Activated CD8-positive, alpha-beta memory T cell treated with anti-CD3 and anti-CD28 coated beads for 1 hour (primary cell): ENCODE results near the gene SREBF2.
"Not testable (repeated sequence)": the region's sequence is repeated elsewhere in the genome, so short reads cannot be mapped to it uniquely, and the experiment has no call there.

Experiments
- DNase-seq, 2 donors: peaks; one replicate each; pipeline ENCODE4 v3.0.0-alpha.2; 2020; ENCODE audit warnings: low read depth in 1 of 2; ENCODE audit errors: extremely low read depth in 1 of 2

SREBF2 gene

DNA sequence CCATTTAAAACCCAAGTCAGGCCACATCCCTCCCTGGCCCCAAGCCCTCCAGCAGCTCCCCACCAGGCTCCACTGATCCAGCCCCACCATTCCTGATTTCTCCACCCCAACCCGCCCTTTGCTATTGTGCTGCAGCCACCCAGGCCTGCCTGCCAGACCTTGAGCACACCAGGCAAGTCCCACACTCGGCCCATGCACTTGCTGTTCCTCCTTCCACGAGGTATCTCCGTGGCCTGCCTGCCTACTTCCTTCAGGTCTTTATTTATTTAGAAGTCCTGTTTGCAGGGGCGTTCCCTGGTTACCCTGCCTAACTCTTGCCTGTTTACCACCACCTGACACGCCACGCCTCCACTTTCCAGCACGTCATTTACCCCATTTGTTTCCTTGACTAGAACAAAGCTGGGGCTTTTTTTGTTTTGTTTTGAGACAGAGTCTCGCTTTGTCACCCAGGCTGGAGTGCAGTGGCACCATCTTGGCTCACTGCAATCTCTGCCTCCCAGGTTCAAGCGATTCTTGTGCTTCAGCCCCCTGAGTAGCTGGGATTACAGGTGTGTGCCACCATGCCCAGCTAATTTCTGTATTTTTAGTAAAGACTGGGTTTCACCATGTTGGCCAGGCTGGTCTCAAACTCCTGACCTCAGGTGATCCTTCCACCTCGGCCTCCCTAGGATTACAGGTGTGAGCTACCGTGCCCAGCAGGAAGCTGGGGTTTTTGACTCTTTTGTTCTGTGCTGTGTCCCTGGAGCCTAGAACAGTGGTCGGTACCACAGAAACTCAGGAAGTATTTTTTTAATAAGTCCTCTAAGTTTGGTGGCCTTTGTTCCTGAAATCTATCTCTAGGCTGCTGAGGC lies 107.3 kb downstream of the SREBF2 start:
- DNase-seq: peak; percentile 78 to 92

DNA sequence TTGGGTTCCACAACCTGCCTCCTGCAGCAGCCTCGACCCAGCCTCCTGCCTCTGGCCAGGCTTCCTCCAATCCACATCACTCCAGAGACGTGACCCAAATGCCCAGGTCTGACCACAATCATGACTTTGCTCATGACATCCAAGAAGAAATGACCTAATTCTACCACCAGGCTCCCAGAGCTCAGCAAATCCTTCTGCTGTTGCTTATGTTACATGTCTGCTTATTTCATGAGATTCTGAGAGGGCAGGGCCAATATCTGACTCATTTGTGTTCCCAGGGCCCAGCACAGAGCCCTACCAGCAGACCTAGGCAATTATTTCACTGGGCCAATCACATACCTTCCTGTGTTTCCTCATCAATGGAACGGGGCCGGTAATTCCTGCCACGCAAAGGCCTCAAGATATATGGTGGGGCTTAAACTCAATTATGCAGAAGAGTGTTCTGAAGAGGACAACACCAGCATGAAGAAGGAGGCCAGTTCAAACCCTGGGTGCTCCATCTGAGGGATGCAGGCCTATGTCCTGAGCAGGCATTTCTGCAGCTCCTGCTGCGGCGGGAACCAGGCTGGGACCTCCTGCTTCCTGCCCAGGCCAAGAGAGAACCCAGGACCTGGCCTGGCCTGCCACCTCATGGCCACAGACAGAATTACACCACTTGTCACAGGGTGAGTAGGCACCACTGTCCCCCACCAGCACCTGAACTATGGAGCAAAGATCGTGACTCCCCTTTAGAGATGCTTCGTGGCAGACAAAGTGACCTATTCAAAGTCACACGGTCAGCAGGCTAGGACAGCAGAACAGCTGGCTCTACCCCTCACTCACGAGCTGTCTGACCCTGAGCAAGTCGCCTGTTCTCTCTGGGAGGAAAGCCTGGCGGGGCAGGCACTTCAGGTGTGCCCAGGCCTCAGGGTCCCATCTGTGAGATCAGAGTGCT lies 108.2 kb downstream of the SREBF2 start:
- peak; percentile 57 to 72 for DNase-seq

DNA sequence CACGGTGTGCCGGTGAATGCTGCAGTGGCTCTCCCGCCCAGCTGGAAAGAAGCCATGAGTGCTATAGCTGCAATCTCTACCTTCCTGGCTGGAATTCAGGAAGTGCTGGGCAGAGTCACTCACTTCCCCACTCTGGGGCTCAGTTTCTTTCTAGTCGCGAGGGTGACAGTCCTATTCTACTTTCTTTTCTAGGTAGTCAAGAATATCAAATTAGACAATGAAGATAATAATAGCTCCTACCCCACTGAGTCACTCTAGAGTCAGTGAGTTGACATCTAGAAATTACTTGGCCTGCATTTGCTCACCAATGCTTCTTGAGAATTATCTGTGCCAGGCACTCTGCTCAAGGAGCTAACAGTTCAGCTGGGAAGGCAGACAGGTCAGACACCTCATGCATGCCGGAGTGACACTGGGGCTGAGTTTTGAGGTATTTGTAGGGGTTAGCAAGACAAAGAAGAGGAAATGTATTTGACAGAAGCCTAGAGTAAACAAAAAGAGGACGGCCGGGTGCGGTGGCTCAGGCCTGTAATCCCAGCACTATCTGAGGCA lies 110.8 kb downstream of the SREBF2 start:
- DNase-seq: no peak

DNA sequence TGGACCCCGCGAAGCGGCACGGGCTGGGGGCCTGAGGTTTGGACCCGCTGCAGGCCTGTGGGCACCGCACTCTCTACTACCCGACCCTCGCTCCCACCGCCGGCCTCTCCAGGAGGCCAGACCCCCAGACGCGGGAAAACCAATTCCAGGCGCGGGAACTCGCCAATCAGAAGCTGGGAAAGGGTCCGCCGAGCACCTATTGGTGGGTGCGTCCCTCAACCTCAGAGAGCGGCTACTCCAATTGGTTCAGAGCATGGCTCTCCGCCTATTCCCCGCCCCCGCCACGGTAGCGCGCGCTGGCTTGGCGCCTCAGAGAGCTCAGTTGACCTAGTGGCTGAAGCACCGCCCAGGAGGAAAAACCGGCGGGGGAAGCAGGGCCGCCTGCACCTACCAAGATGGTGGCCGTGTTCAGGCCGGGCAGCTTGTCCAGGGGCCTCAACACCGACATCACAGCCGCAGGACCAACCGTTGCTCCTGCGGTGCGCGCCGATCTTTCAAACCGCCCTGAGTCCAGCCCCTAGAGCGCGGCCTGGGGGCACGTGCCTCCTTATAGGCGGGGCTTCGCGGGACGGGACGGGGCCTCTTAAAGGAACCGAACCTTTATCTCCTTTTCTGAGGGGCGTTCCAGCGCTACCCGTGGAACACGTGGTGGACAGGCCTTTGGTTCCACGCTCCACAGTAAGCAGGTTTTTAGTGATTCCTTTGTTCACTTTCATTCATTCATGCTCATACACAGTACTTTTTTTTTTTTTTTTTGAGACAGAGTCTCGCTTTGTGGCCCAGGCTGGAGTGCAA lies 113.9 kb downstream of the SREBF2 start, which contains the start of gene CENPM:
CENPM (minus strand) TSS at position 524 of the 795 bp plus-strand sequence; CDS start at position 448, 76 bp downstream.
- peak; percentile 46 to 71 for DNase-seq

DNA sequence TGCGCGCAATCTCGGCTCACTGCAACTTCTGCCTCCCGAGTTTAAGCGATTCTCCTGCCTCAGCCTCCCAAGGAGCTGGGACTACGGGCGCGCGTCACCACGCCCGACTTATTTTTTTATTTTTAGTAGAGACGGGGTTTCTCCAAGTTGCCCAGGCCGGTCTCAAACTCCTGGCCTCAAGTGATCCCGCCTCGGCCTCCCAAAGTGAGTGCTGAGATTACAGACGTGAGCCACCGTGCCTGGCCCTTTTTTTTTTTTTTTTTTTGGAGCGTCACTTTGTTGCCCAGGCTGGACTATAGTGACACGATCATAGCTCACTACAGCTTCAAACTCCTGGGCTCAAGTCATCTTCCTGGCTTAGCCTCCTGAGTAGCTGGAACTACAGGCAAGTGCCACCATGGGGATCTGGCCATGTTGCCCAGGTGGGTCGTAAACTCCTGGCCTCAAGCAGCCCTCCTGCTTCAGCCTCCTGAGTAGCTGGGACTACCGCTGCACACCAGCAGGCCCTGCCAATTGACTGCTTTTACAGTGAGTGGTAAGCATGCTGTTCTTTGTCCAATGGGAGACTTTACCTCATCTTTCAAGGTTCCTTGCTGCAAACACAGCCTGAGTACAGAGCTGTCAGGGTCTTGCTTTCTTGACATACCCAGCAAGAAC lies 114.6 kb downstream of the SREBF2 start:
- no peak for DNase-seq

DNA sequence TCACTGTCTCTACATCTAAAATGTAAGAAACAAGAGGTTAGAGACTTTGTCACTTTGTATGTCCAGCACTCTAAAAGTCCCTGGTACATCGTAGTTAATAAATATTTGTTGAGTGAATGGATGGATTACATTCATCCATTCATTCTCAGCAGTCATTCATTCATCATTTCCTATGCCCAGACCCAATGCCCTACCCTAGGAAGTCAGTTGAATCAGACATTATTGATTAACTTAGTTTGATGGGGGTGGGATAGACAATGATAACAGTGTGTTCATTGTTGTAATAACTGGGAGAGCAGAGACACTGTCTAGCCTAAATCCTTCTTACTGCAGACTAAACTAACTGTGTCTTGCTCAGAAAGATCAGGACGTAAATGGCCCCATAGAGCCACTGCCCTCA lies 115.2 kb downstream of the SREBF2 start:
- no peak for DNase-seq

DNA sequence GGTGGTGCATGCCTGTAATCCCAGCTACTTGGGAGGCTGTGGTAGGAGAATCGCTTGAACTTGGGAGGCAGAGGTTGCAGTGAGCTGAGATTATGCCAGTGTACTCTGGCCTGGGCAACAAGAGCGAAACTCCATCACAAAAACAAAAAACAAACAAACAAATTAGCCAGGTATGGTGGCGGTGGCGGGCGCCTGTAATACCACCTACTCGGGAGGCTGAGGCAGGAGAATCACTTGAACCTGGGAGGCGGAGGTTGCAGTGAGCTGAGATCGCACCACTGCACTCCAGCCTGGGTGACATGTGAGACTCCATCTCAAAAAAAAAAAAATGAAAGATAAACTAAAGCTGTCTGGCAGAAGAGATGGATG lies 116.0 kb downstream of the SREBF2 start:
- not testable (repeated sequence) for DNase-seq

DNA sequence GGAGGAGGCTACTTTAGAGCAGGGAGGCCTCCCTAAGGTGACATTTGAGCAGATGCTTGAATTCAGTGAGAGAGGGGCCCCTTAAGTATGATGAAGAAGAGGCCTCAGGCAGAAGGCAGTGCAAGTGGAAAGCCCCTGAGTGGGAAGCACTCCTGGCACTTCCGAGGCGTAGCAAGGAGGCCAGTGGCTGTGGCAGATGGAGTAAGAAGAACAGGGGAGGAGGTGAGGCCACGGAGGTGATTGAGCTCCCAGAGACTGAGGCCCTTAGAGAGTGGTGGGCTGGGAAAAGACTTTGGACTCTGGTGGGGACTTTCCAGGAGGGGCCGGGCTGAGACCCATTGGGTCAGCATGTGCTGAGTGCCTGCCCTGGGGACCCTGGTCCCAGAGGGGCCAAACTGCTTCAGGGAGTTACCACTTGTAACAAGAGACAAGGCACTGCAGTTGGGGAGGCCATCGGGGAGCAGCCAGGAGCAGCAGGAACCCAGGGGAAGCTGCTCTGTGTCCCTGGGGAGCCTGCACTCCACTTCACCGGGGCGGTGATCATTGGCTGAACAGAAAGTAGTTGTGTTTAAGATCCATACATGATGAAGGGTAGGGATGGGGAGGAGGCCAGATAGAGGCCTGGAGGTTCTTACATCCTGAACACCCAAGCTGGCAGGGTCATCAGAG lies 116.5 kb downstream of the SREBF2 start:
- DNase-seq: no peak

DNA sequence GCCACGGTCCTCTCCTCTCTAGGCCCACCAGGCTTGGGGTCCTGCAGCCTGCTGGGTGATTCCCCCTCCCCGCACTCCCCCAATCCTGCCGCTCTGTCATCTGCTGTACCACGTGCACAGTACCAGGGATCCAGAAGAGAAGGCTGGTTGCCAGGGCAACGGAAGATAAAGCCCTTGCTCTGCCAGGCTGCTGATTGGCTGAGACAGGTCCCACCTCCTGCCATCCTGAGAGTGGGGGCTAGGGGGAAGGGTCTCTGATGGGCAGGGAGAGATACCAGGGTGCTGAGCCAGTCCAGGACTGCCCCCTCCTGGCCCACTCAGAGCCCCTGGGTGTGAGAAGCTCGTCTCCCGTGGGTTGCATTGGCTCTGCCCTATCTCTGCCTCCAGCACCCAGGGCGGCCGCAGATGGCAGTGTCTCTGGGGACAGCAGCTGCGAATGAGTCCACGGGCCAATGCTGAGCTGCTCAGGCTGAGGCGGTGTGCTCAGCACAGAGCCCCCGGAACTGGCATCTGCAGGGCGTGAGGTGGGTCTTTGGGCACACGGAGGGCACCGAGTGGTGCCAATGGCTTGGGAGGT lies 119.1 kb downstream of the SREBF2 start, which contains the start of gene SMIM45:
SMIM45 (plus strand) TSS at position 253 of the 577 bp plus-strand sequence.
- DNase-seq: no peak

DNA sequence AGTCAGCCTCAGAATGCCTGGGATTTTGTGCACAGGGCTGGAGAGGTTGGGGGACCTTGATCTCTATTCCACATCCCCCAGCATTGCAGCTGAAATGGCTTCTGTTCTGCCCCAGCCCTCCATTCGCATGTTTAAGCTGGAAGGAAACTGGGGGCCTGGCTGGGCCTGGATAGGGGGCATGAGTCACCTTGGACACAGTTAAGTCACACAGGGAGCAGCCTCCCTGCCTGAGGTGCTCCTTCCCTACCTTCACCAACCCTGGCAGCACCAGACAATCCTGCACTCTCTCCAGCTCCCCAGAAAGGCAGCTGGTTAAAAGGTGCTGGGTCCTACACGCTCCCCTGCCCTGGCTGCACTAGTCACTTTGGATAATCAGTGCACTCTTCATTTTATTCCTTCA lies 119.8 kb downstream of the SREBF2 start:
- no peak for DNase-seq
